ENCODE results near the gene BGN. TPM values are rescaled to one million over a fixed set of nuclear protein-coding genes. Genes with fewer than 3 reads are reported as not detected.

Gene BGN
- total RNA-seq, 1 donor from 2014 or later: 0.69 TPM

DNA sequence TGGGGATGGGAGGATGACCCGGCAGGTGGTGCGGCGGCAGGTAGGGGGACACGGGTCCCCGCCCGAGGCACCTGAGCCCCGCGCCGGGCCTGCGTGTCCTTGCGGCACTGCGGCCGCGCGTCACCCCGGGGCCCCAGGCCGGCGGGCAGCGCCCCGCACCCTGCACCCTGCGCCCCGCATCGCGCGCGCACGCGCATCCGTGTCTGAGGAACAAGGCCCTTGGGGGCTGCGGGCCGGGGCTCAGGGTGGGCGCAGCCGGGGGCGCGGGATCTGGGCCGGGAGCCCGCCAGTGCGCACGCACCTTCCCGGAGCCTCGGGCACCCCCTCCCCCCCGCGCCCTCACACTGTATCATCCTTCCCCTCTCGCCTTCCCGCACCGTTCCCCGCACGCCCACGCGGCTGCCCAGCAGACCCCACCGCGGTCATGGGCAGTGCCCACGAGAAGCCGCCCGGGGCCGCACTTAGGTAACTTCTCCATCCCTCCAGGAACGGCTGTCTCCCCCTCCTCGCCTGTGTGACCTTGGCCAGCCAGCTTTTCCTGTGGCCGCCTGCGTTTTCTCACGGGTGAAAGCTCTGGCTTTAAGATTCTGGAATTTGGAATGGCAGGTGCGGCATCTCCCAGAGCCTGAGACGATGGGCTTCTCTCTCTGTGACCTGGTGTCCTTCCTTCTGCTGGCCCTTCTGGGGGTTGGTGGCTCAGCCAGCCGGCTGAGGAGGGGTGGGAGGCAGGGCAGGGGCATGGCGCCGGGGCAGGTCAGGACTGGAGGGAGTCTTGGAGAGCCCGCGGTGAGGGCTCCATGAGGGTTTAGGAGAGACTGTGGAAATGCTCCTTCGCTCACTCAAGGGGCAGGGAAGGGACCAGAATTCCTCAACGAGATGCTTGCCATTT lies 23.4 kb downstream of the BGN start:
- no peak for DNase-seq (ENCODE audit: low read depth)
- no peak overlapping the region for H3K4me3 ChIP-seq (ENCODE audit: low read depth, low read length)
- TF ChIP-seq, protein P1, sequence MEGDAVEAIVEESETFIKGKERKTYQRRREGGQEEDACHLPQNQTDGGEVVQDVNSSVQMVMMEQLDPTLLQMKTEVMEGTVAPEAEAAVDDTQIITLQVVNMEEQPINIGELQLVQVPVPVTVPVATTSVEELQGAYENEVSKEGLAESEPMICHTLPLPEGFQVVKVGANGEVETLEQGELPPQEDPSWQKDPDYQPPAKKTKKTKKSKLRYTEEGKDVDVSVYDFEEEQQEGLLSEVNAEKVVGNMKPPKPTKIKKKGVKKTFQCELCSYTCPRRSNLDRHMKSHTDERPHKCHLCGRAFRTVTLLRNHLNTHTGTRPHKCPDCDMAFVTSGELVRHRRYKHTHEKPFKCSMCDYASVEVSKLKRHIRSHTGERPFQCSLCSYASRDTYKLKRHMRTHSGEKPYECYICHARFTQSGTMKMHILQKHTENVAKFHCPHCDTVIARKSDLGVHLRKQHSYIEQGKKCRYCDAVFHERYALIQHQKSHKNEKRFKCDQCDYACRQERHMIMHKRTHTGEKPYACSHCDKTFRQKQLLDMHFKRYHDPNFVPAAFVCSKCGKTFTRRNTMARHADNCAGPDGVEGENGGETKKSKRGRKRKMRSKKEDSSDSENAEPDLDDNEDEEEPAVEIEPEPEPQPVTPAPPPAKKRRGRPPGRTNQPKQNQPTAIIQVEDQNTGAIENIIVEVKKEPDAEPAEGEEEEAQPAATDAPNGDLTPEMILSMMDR (conservative IDR thresholded peaks at IDR 0.05; ENCODE audit: low read depth, low read length): no peak

DNA sequence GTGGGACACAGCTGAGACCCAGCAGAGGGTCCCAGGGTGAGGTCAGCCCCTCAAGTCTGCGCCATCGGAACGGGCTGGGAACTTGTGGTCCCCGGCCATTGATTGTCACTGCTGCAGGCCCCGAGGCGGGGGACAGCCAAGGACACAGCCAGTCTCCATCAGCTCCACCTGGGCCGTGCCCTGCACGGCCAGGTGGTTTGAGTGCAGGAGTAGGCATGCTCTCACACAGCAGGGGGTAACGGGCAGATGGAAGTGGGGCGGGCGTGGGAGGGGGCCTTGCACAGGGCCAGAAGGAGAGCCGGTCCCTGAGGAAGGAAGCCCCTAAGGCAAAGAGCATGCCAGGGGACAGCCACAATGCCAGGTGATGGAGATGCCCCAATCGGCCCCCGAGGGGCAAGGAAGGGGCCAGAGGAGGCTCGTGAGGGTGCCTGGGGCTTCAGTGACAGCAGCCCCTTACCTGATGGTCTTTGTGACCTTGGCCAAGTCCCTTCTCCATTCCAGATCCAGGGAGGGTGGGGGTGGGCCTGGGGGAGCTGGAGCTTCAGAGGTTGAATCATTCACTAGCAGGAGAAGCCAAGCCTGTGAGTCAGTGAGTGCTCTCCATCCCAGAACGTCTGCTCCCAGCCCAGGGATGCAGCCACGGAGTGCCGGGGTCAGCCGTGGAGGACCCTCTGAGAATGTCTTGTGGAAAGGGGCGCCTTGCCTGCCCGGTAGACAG lies 24.9 kb downstream of the BGN start:
- TF ChIP-seq, protein P1 (conservative IDR thresholded peaks at IDR 0.05; ENCODE audit: low read depth, low read length): no peak
- DNase-seq (ENCODE audit: low read depth): no peak
- H3K4me3 ChIP-seq (ENCODE audit: low read depth, low read length): no peak overlapping the region

DNA sequence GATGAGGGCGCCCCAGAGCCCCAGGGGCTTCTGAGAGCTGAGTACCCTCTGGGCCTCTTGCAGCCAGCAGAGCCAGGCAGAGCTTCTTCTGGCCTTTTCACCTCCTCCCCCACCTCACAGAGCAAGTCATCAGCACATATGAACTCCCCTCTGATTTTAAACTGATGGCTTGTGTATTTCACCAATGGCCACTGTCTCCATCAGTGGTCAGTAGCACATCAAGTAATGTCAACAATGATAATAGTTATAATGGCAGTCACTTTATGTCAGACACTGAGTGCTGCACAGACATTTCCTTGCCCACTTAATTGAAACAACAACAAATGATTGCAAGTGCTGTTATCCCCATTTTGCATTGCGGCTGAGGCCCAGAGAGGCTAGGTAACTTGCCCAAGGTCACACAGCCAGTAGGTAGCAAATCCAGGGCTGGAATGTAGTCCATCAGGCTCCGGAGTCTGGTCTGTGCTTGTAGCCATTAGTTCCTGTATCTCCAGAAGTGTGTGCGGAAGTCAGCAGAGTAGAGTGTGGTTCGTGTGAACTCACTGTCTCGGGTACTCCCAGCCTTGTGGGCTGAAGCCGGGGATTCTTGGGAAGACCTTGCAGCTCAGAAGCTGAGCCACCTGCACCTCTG lies 25.6 kb downstream of the BGN start:
- TF ChIP-seq, protein P1 (conservative IDR thresholded peaks at IDR 0.05; ENCODE audit: low read depth, low read length): no peak
- no peak for DNase-seq (ENCODE audit: low read depth)
- no peak overlapping the region for H3K4me3 ChIP-seq (ENCODE audit: low read depth, low read length)

DNA sequence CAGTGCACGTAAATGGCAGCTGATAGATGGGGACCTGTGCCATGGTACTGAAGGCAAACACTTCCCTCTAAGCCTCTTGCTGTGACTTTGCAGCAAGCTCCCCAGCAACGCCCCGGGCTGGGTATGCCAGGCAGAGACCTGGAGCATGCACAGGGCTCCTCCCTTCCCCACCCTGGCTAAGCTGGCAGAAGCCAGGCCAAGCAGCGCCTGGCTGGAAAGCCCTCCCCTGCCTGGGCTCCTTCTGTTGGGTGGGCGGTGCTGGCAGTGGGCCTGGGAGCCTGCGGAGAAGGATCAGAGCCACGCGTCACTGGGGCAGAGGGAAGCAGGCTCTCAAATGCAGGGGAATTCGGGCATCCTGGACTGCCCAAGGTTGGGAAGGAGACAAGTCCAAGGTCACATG lies 26.3 kb downstream of the BGN start:
- no peak for DNase-seq (ENCODE audit: low read depth)
- no peak overlapping the region for H3K4me3 ChIP-seq (ENCODE audit: low read depth, low read length)
- TF ChIP-seq, protein P1 (conservative IDR thresholded peaks at IDR 0.05; ENCODE audit: low read depth, low read length): no peak

DNA sequence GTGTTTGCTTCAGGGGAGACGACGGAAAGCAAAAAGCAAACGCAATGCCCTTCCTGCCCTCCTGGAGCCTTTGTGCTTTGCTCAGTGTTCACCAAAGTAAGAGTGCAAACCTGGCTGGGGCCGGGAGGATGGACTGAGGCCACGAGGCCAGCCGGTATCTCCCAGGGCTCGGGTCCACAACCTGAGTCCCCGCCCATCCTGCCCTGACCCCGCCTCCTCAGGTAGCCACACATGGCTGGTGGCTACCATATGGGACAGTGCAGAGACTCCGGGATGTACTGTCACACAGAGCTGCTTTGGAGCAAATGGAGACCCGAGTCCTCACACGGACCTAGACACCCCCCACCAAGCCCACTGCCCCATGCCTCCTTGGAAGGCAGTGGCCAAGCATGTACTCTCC lies 27.5 kb downstream of the BGN start:
- no peak overlapping the region for H3K4me3 ChIP-seq (ENCODE audit: low read depth, low read length)
- DNase-seq (ENCODE audit: low read depth): no peak
- TF ChIP-seq, protein P1 (conservative IDR thresholded peaks at IDR 0.05; ENCODE audit: low read depth, low read length): no peak

DNA sequence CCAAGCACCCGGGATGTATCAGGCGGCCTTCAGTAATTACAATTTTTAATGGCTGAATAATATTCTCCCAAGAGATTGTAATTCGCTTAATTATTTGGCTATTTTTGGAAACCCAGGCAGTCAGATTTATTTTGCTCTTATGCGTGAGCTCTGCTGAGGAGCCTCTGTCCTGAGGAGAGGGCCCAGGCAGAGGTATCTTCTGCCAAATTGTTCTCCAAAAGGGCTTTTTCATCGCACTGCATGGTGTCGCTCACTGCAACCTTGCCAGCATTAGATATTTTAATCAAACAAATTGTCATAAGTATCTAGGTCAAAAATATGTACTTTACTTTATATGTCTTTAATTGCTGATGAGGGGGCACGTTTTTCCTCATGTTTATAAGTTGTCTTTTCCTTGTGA lies 28.5 kb downstream of the BGN start:
- TF ChIP-seq, protein P1 (conservative IDR thresholded peaks at IDR 0.05; ENCODE audit: low read depth, low read length): no peak
- H3K4me3 ChIP-seq (ENCODE audit: low read depth, low read length): no peak overlapping the region
- no peak for DNase-seq (ENCODE audit: low read depth)

Data from epithelial cell of proximal tubule (primary cell).